GM21390 (cell line): ENCODE measurements around the gene TMPRSS5.

Source experiments
- ATAC-seq: cut with Tn5 transposase; IDR thresholded peaks from one replicate; pipeline ENCODE4 v1.9.1; 2021; ENCODE audit not compliant: unreplicated experiment

TMPRSS5 gene

GRCh38 chr11:113670149-113670830, 35.8 kb downstream of the TMPRSS5 start:
- ATAC-seq, result no peak

GRCh38 chr11:113668255-113668654, 37.9 kb downstream of the TMPRSS5 start:
- no peak for ATAC-seq

- no peak for ATAC-seq
Measured at GRCh38 chr11:113667801-113668200, 38.3 kb downstream of the TMPRSS5 start.

GRCh38 chr11:113666584-113666983, 39.5 kb downstream of the TMPRSS5 start:
- ATAC-seq, result no peak

GRCh38 chr11:113664981-113665710, 41.0 kb downstream of the TMPRSS5 start:
- ATAC-seq, result no peak

- no peak for ATAC-seq
Measured at GRCh38 chr11:113664069-113664980, 41.8 kb downstream of the TMPRSS5 start.

- no peak for ATAC-seq
Measured at GRCh38 chr11:113663567-113663966, 42.5 kb downstream of the TMPRSS5 start.

GRCh38 chr11:113655771-113656170, 50.3 kb downstream of the TMPRSS5 start:
- ATAC-seq, result no peak

- no peak for ATAC-seq
Measured at GRCh38 chr11:113651023-113651422, 55.1 kb downstream of the TMPRSS5 start.

- no peak for ATAC-seq
Measured at GRCh38 chr11:113649311-113649710, 56.8 kb downstream of the TMPRSS5 start.

GRCh38 chr11:113647856-113648255, 58.3 kb downstream of the TMPRSS5 start:
- no peak for ATAC-seq

- no peak for ATAC-seq
Measured at GRCh38 chr11:113647108-113647507, 59.0 kb downstream of the TMPRSS5 start.

- no peak for ATAC-seq
Measured at GRCh38 chr11:113645593-113646349, 60.3 kb downstream of the TMPRSS5 start.

GRCh38 chr11:113644605-113645004, 61.5 kb downstream of the TMPRSS5 start:
- no peak for ATAC-seq

- no peak for ATAC-seq
Measured at GRCh38 chr11:113643701-113644100, 62.4 kb downstream of the TMPRSS5 start.

GRCh38 chr11:113643006-113643585, 63.0 kb downstream of the TMPRSS5 start:
- no peak for ATAC-seq

- ATAC-seq, result no peak
Measured at GRCh38 chr11:113642090-113642489, 64.0 kb downstream of the TMPRSS5 start.

- no peak for ATAC-seq
Measured at GRCh38 chr11:113638376-113638775, 67.7 kb downstream of the TMPRSS5 start.

GRCh38 chr11:113637636-113638035, 68.5 kb downstream of the TMPRSS5 start:
- ATAC-seq, result no peak
